KOPT-K1 (cell line): ENCODE measurements around the gene TFPT.

Experiments
- H3K27ac ChIP-seq: fragments of 200-600 bp; sonication (generic); 2 replicates; pipeline ENCODE4 v1.5.1; 2016; ENCODE audit warnings: antibody characterized with exemption, mild to moderate bottlenecking, low read depth, low read length; ENCODE audit not compliant: poor library complexity, severe bottlenecking
- H3K36me3 ChIP-seq: fragments of 200-600 bp; sonication (generic); 2 replicates; pipeline ENCODE4 v1.5.1; 2017; ENCODE audit warnings: antibody characterized with exemption, mild to moderate bottlenecking, low read length, moderate library complexity; ENCODE audit not compliant: insufficient read depth
- H3K9me3 ChIP-seq: fragments of 200-600 bp; sonication (generic); 2 replicates; pipeline ENCODE4 v1.5.1; 2017; ENCODE audit warnings: antibody characterized with exemption, low read length, mild to moderate bottlenecking; ENCODE audit not compliant: insufficient read depth, poor library complexity, severe bottlenecking

TFPT gene, protein sequence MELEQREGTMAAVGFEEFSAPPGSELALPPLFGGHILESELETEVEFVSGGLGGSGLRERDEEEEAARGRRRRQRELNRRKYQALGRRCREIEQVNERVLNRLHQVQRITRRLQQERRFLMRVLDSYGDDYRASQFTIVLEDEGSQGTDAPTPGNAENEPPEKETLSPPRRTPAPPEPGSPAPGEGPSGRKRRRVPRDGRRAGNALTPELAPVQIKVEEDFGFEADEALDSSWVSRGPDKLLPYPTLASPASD

DNA sequence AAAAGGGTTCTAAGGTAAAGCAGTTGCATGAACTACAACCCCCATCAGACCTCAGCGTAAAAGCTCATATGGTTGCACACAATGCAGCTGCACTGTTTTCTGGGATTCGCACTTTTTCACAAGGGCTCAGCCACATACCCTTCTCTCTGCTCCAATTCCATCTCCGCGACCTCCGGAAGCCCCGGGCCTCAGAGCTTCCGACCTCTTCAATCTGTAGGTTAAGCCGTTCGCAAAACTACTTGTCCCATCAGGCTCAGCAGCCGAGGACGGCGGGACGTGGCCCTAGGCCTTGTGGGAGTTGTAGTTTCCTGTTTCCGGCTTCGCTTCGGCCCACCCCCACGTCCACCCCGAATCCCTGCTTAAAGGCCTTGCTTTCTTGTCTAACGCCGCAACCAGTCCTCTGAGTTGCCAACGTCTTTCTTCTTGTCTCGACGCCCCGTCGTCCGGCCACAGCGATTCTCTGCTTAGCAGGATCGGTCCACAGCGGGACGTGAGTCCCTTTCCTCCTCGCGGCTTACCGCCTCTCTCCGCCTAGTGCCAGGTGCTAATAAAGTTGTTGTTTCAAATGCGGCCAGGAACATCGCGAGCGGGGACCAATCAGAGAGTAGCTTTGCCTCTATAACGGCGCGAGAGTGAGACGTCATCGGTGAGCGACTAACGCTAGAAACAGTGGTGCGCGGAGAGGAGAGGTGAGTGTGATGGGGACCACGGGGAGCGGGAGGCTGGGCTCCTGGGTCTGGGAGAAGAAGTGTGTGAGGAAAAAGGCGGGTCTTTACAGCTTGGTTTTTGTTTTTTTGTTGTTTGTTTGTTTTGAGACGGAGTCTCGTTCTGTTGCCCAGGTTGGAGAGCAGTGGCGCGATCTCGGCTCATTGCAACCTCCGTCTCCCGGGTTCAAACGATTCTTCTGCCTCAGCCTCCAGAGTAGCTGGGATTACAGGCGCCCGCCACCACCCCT is at the start of gene TFPT, which contains the start of gene PRPF31:
TSS of gene TFPT (minus strand) at position 549 of the 955 bp plus-strand sequence. CDS start at position 161, 388 bp downstream.
TSS of gene PRPF31 (plus strand) at position 646 of the 955 bp plus-strand sequence. CDS start 2,525 bp downstream, outside the sequence.
- H3K9me3 ChIP-seq, result no peaks in the 10 kb centered on the region
- peaks cover 53% of the 10 kb centered on the region for H3K36me3 ChIP-seq
- H3K27ac ChIP-seq, result peak within 1 kb of the TSS; percentile 86

DNA sequence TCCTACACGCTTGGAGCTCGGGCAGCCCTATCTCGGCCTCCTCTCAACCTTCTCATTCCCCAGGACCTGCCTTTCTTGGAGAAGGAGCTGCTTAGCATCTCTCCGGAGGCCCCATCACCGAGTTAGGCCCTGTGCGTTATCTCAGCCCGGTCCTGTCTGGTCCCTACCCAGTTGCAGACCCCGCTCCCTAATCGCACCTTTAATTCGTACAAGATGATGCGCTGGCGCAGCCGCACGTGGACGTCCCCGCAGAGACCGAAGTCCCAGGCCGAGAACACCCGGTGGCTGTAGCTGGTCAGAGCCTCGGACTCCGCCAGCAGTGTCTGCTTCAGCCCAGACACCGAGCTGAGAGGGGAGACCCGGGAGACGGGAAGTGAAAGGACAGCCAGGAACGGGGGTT is 49.8 kb upstream of the TFPT start:
- Histone ChIP-seq H3K36me3 (no peaks in the 10 kb centered on the region), H3K27ac (no peak overlapping the region), H3K9me3 (peaks cover 4% of the 10 kb centered on the region)

DNA sequence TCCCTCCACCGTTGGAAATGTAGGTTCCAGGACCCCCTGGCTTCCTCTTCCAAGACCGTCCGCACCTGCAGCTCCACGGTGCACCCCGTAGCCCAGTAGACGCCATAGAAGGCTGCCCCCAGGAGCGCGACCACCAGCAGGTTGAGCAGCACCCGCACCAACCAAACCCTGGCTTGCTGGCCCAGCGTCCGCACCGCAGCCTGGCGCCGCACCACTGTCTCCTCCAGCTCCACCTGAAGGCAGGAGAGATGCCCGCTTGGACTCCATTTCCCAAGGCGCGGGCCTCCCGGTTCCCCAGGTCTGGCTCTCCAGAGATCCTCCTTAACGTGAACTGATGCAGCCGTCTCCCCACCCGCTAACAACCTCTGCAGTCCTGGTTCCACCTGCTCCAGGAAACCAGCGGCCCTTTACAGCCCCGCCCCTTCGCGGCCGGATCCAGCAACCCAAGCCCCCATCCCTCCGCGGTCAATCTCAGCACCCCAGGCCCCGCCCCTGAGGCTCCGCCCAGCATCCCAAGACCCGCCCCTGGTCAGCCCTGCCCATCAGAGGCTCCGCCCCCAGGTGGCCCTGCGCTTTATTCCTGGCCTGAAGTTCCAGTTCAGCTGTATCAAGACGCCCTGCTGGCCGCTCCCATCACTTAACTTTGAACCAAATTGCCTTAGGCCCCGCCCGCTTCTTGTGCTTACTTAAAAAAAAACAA is 49.1 kb upstream of the TFPT start:
- H3K9me3 ChIP-seq, result peaks cover 4% of the 10 kb centered on the region
- no peak overlapping the region for H3K27ac ChIP-seq
- no peaks in the 10 kb centered on the region for H3K36me3 ChIP-seq

DNA sequence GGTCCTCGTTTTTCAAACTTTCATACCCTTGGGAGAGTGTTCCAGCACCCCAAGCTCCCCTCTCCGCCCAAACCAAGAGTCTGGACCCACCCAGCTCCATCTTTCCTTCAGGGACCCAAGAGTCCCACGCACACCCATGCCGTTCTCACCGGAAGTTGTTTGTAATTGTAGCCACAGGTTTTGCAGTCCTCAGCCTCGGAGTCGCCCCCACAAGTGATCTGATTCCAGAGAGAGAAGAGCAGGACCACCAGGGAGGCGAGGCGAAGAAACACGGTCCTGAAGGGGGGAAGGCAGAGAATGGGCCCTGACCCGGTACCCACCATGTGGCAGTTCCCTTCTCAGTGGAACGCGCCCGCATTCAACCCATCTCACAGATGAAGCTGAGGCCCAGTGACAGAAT is 47.4 kb upstream of the TFPT start:
- Histone ChIP-seq H3K27ac (no peak overlapping the region), H3K9me3 (peaks cover 4% of the 10 kb centered on the region), H3K36me3 (peaks cover 5% of the 10 kb centered on the region)

GRCh38 chr19:54162241-54162805 is 46.9 kb upstream of the TFPT start:
- no peak overlapping the region for H3K27ac ChIP-seq
- H3K36me3 ChIP-seq, result peaks cover 11% of the 10 kb centered on the region
- peaks cover 4% of the 10 kb centered on the region for H3K9me3 ChIP-seq

- Histone ChIP-seq H3K27ac (peak overlapping the region; percentile 77), H3K36me3 (peaks cover 26% of the 10 kb centered on the region), H3K9me3 (peaks cover 4% of the 10 kb centered on the region)
Measured at GRCh38 chr19:54160854-54161253, 45.4 kb upstream of the TFPT start.

- Histone ChIP-seq H3K9me3 (peaks cover 3% of the 10 kb centered on the region), H3K36me3 (peaks cover 31% of the 10 kb centered on the region), H3K27ac (peak overlapping the region; percentile 77)
Measured at GRCh38 chr19:54160182-54160811, 44.8 kb upstream of the TFPT start.

DNA sequence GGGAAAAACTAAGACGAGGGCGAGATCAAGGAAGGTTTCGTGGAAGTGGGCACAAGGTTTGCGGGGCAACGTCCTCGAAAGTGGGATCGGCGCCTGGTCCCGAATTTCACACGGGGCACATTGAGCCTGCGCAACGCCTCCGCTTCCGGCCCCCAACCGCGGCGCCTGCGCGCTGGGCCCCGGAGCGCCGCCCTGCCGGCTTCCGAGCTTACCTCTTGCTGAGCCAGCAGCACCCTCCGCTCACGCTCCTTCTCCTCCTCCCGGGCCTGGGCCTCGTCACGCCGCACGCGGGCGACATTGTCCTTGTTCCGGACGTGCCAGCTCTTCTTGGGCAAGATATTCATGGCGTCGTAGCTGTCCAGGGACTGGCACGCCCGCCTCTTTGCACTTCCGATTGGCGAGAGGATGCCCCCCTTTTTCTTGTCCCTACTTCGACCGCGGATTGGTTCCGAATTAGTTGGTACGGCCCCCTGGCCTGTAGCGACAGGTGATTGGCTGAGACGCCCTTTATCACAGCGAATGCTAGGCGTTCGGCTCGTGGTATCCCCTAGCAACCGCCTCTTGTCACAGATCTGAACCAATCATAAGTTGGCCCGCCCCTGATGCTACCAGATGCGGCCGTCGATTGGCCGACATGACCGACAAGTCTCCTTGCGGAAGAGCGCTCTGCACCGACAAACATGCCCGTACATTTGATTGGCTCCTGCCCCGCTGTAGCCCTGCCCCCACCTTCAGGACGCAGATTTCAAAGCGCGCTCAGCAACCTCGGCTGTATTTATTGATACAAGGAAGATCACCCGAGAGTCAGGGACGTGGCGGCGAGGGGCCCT is 44.1 kb upstream of the TFPT start, which contains the start of gene LENG1:
TSS of gene LENG1 (minus strand) at position 370 of the 830 bp plus-strand sequence. CDS start at position 344, 26 bp downstream.
- no peaks in the 10 kb centered on the region for H3K9me3 ChIP-seq
- H3K27ac ChIP-seq, result peak within 1 kb of the TSS; percentile 92
- peaks cover 35% of the 10 kb centered on the region for H3K36me3 ChIP-seq

DNA sequence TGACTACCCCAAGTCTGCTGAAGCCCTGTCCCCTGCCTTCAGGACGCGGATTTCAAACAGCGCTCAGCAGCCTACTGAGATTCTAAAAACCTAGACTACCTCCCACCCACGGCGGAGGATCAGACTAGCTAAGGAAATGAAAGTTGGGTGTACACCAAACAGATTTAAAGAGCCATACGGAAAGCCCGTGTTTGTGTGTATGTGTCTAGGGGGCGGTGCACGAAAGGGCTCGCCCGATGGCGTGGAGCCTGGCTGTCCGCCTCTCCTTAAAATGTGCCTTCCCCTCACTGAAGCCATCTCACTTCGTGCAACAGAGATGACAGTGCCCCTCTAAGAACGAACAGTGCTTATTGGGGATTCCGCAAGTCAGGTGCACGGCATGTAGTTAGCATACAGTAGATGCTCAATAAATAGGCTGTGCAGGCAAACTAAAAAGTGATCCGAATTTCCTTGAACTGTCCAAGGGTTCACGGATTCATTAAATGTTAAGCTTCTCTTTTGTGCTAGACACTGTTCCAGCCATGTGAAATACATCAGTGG is 43.4 kb upstream of the TFPT start:
- H3K27ac ChIP-seq, result peak overlapping the region; percentile 92
- H3K36me3 ChIP-seq, result peaks cover 42% of the 10 kb centered on the region
- no peaks in the 10 kb centered on the region for H3K9me3 ChIP-seq

- Histone ChIP-seq H3K36me3 (peaks cover 61% of the 10 kb centered on the region), H3K27ac (peak overlapping the region; percentile 76)
Measured at GRCh38 chr19:54156953-54157352, 41.5 kb upstream of the TFPT start.

GRCh38 chr19:54156490-54156889 is 41.0 kb upstream of the TFPT start:
- Histone ChIP-seq H3K36me3 (peaks cover 66% of the 10 kb centered on the region), H3K9me3 (no peaks in the 10 kb centered on the region), H3K27ac (peak overlapping the region; percentile 76)

More at GRCh38 chr19:54156953-54157352, 41.5 kb upstream of the TFPT start:
- no peaks in the 10 kb centered on the region for H3K9me3 ChIP-seq

DNA sequence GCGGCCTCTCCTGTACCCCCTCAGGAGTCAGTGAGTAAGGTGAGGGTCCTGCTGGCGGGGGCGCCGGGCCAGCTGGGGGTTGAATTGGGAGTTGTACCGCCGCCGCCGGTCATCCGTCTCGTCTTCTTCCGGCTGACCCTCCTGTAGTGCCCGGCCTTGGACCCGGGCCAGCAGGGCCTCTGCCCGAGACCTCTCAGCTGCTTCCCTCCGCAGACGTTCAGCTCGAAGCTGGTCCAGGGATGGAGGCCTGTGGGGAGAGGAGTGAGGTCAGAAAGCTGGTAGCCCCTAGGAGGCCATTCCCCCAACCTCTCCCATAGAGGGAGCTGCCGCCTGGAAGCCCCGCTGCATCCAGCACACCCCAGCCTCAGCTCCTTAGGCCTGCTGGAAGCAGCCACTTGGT is 40.2 kb upstream of the TFPT start:
- H3K27ac ChIP-seq, result peak overlapping the region; percentile 76
- H3K36me3 ChIP-seq, result peaks cover 74% of the 10 kb centered on the region

GRCh38 chr19:54154603-54155345 is 39.3 kb upstream of the TFPT start:
- H3K27ac ChIP-seq, result peak overlapping the region; percentile 76
- peaks cover 83% of the 10 kb centered on the region for H3K36me3 ChIP-seq

More for the DNA sequence above, 40.2 kb upstream of the TFPT start:
- no peaks in the 10 kb centered on the region for H3K9me3 ChIP-seq

More at GRCh38 chr19:54154603-54155345, 39.3 kb upstream of the TFPT start:
- no peaks in the 10 kb centered on the region for H3K9me3 ChIP-seq
